ENCODE data around the gene THSD4.

GRCh38 chr15:71480556-71480955, 365.3 kb downstream of the THSD4 start:
- TF ChIP-seq EZH2 (IDR thresholded peaks at IDR 0.05) (no peak), POLR2AphosphoS5 (IDR thresholded peaks at IDR 0.05; ENCODE audit: borderline replicate concordance, low read depth, low read length) (no peak)

Measured in SK-N-MC (cell line).